SK-N-MC (cell line): ENCODE results near the gene LIG3.
"Not testable (repeated sequence)": the region's sequence is repeated elsewhere in the genome, so short reads cannot be mapped to it uniquely, and the experiment has no call there.

Experiments
- EZH2 ChIP-seq: fragments of 200-600 bp; sonication (generic); IDR thresholded peaks from one replicate; pipeline ENCODE4 v1.6.1; 2017; ENCODE audit warnings: antibody characterized with exemption
- FOXP2 ChIP-seq: optimal IDR thresholded peaks from 2 replicates; pipeline ENCODE3; 2011; ENCODE audit warnings: mild to moderate bottlenecking, moderate library complexity; ENCODE audit not compliant: insufficient read depth; ENCODE audit errors: extremely low read length, control extremely low read depth
- POLR2AphosphoS5 ChIP-seq: IDR thresholded peaks from 2 replicates; pipeline ENCODE4 v1.6.1; 2012; ENCODE audit warnings: mild to moderate bottlenecking, low read depth, low read length, borderline replicate concordance

DNA sequence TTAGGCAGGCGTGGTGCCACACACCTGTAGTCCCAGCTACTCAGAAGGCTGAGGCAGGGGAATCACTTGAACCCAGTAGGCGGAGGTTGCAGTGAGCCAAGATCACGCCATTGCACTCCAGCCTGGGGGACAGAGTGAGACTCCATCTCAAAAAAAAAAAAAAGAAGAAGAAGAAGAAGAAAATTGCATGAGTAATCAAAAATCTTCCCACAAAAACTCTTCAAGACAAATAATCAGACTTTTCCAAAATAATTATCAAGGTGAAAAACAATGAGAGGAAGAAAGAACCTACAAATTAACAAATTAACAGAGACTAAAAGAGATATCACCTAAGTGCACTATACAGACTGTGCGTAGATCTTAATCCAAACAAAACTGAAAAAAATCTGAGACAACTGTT lies 29.5 kb upstream of the LIG3 start:
- TF ChIP-seq POLR2AphosphoS5, EZH2, FOXP2: not testable (repeated sequence)
